GM19238 (cell line): ENCODE measurements around the gene LRRC28.

Experiments used
- DNase-seq: peaks from one replicate; pipeline ENCODE4 v3.0.0; 2011; ENCODE audit warnings: low spot score; ENCODE audit not compliant: insufficient read length

The LRRC28 gene

GRCh38 chr15:99341786-99342185 lies 90.5 kb downstream of the LRRC28 start:
- no peak for DNase-seq

- DNase-seq, result no peak
Measured at GRCh38 chr15:99343208-99343607, 91.9 kb downstream of the LRRC28 start.

- DNase-seq, result peak; percentile 4
Measured at GRCh38 chr15:99343881-99344551, 92.7 kb downstream of the LRRC28 start.

GRCh38 chr15:99344639-99345038 lies 93.4 kb downstream of the LRRC28 start:
- DNase-seq, result no peak

- DNase-seq, result no peak
Measured at GRCh38 chr15:99345242-99345641, 94.0 kb downstream of the LRRC28 start.

DNA sequence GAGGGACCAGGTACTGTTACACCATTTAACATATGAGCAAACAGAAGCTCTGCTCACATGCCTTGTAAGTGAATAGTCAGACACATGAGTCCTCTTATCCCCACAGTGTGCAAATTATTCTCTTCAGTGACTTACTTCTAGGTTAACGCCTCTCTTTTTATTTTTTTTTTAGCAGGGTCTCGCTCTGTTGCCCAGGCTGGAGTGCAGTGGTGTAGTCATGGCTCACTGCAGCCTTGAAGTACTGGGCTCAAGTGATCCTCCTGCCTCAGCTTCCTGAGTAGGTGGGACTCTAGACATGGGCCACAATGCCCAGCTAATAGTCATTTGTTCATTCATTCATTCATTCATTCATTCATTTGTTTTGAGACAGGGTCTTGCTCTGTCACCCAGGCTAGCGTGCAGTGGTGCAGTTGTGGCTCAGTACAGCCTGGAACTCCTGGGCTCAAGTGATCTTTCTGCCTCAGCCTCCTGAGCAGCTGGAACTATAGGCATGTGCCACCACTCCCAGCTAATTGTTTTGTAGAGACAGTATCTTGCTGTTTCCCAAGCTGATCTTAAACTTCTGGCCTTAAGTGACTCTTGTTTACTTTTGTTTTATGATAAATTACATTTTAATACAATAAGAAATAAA lies 94.7 kb downstream of the LRRC28 start:
- no peak for DNase-seq

- DNase-seq, result no peak
Measured at GRCh38 chr15:99347574-99347973, 96.3 kb downstream of the LRRC28 start.

DNA sequence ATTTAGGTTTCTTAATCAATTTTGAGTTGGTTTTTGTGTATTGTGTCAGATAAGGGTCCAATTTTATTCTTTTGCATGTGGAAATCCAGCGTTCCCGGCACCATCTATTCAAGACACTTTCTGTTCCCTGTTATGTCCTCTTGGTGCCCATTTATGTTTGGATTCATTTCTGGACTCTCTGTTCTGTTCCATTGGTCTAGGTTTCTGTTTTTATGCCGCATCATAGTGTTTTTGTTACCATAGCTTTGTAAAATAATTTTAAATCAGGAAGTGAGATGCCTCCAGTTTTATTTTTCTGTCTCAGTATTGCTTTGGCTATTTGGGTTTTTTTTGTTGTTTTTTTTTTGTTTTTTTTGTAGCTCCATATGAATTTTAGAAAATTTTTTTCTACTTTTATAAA lies 97.1 kb downstream of the LRRC28 start:
- no peak for DNase-seq

GRCh38 chr15:99350408-99350807 lies 99.1 kb downstream of the LRRC28 start:
- no peak for DNase-seq

GRCh38 chr15:99359769-99360168 lies 108.5 kb downstream of the LRRC28 start:
- DNase-seq, result no peak

GRCh38 chr15:99361545-99362185 lies 110.4 kb downstream of the LRRC28 start:
- DNase-seq, result no peak

DNA sequence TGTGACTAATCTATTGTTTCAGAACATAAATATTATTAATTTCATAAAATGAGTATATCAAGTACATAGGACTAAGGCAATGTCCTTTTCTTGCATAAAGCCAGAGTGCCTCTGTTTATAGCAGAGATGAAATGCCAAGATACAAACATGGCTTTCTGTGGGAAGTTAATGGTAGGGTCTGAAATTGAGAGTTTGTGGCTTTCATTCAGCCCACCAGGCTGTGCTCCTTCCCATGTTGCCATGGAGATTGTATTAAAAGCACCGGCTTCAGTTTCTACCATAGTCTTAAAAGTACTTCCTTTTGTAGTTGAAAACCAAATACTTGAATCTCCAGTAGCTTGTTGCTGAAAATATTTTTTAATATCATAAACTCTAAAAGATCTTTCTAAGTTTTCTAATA lies 114.0 kb downstream of the LRRC28 start:
- peak; percentile 39 for DNase-seq

DNA sequence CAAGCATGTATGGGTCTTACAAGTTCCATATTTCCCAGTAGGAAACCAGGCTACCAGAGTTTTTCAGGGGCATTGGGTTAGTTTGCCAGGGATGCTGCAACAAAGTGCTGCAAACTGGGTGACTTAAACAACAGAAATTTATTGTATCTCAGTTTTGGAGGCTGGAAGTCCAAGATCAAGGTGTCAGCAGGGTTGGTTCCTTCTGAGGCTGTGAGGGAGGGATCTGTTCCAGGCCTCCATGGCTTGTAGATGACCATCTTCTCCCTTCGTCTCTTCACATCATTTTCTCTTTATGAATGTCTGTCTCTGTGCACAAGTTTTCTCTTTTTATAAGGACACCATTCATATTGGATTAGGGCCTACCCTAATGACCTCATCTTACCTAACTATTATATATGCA lies 114.7 kb downstream of the LRRC28 start:
- DNase-seq, result no peak

- DNase-seq, result no peak
Measured at GRCh38 chr15:99368743-99369142, 117.5 kb downstream of the LRRC28 start.

GRCh38 chr15:99369196-99369595 lies 117.9 kb downstream of the LRRC28 start:
- DNase-seq, result no peak

- no peak for DNase-seq
Measured at GRCh38 chr15:99371180-99372103, 120.2 kb downstream of the LRRC28 start.

- no peak for DNase-seq
Measured at GRCh38 chr15:99385005-99385669, 133.9 kb downstream of the LRRC28 start.

- no peak for DNase-seq
Measured at GRCh38 chr15:99385865-99386264, 134.6 kb downstream of the LRRC28 start.

DNA sequence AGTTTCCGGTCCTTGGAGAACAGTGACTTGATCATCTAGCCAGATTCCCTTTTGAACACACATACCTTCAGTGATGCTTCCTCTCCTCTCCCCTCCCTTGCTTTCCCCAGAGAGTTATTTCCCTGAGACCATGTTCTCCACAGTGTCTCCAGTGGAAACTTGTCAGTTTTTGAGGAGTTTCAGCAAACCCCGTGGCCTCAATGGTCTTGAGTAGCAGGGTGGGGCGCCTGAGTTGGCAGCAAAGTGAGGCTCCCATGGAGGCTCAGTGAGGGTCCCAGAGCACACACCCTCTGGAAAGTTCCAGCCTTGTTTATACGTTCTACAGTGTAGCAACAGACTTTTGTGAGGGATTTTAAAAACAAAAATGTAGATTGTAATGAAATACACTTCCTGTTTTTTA lies 135.1 kb downstream of the LRRC28 start:
- DNase-seq, result no peak

- no peak for DNase-seq
Measured at GRCh38 chr15:99387421-99388168, 136.3 kb downstream of the LRRC28 start.
